ENCODE data around the gene MALSU1. TPM values are rescaled to one million over a fixed set of nuclear protein-coding genes. Genes with fewer than 3 reads are reported as not detected.

Gene MALSU1
- total and polyA plus RNA-seq, 2 of the 13 experiments (the other 11 are each of a cell fraction or from before 2014, with no cell fraction given) = 72.0 to 141 TPM

- TF ChIP-seq SRSF4 (IDR thresholded peaks at IDR 0.05; ENCODE audit: low read depth, low read length, poor library complexity, severe bottlenecking) (no peak), THAP7 (CRISPR knock-in tag; IDR thresholded peaks at IDR 0.05) (0 out of 2 replicates have a peak, but pooled peaks have one; percentile 48), MXD4 (CRISPR knock-in tag; IDR thresholded peaks at IDR 0.05) (peak; percentile 87), ZNF781 (CRISPR knock-in tag; IDR thresholded peaks at IDR 0.05; ENCODE audit: borderline replicate concordance, not compliant biosample characterization) (peak; percentile 34), ATF7 (IDR thresholded peaks at IDR 0.05) (no peak), ATF7 (CRISPR knock-in tag; IDR thresholded peaks at IDR 0.05) (peak; percentile 71; the same call in 1 of the 2 replicates), ZNF501 (CRISPR knock-in tag; IDR thresholded peaks at IDR 0.05) (peak; percentile 99), ZFY (CRISPR knock-in tag; IDR thresholded peaks at IDR 0.05) (peak; percentile 98), RCOR2 (CRISPR knock-in tag; IDR thresholded peaks at IDR 0.05) (0 out of 2 replicates have a peak, but pooled peaks have one; percentile 11), PBX3 (CRISPR knock-in tag; IDR thresholded peaks at IDR 0.05; ENCODE audit: borderline replicate concordance) (0 out of 2 replicates have a peak, but pooled peaks have one; percentile 47), RERE (CRISPR knock-in tag; IDR thresholded peaks at IDR 0.05; ENCODE audit: low read depth) (no peak), SRSF1 (optimal IDR thresholded peaks at IDR 0.05; ENCODE audit: low read depth, low read length) (no peak), ZFYVE20 (CRISPR knock-in tag; IDR thresholded peaks at IDR 0.05; ENCODE audit: borderline replicate concordance, low read depth) (0 out of 2 replicates have a peak, but pooled peaks have one; percentile 69), CTCF (CRISPR knock-in tag; IDR thresholded peaks at IDR 0.05) (no peak), JUN (CRISPR knock-in tag; IDR thresholded peaks at IDR 0.05) (no peak)
Measured at GRCh38 chr7:23298885-23299769, at the start of gene MALSU1 (continued).
